ENCODE results near the gene GATA6.

The GATA6 gene

GRCh38 chr18:22229456-22230124 lies 60.2 kb downstream of the GATA6 start:
- Histone ChIP-seq H3K9me3 (ENCODE audit: insufficient read depth, low read length) (no peaks in the 10 kb centered on the region), H2AFZ (ENCODE audit: low read depth, low read length, severe bottlenecking) (no peak overlapping the region), H3K4me3 (ENCODE audit: insufficient read depth, low read length, poor library complexity, severe bottlenecking) (no peak overlapping the region), H3K9ac (ENCODE audit: low read length) (no peak overlapping the region), H3F3A (ENCODE audit: insufficient read depth) (no peaks in the 10 kb centered on the region), H3K9me2 (replicated peaks; ENCODE audit: insufficient read depth, low read length) (no peaks in the 10 kb centered on the region), H4K20me1 (ENCODE audit: low read depth, low read length) (no peaks in the 10 kb centered on the region), H3K36me3 (ENCODE audit: low read length) (no peaks in the 10 kb centered on the region), H3K27me3 (ENCODE audit: low read length) (no peaks in the 10 kb centered on the region), H3K27ac (ENCODE audit: low read depth, low read length) (no peak overlapping the region), H3K4me2 (ENCODE audit: low read depth, low read length, poor library complexity, severe bottlenecking) (no peak overlapping the region), H3K79me2 (ENCODE audit: insufficient read depth, low read length) (no peaks in the 10 kb centered on the region)
- TF ChIP-seq CTCF (IDR thresholded peaks at IDR 0.05; ENCODE audit: insufficient read depth, low read length, poor library complexity, severe bottlenecking), result no peak
- TF ChIP-seq EZH2phosphoT487 (conservative IDR thresholded peaks at IDR 0.05; ENCODE audit: low read length), result no peak

- Histone ChIP-seq H3K4me3 (ENCODE audit: insufficient read depth, low read length, poor library complexity, severe bottlenecking) (no peak overlapping the region), H3K4me2 (ENCODE audit: low read depth, low read length, poor library complexity, severe bottlenecking) (no peak overlapping the region), H3K9me2 (replicated peaks; ENCODE audit: insufficient read depth, low read length) (no peaks in the 10 kb centered on the region), H2AFZ (ENCODE audit: low read depth, low read length, severe bottlenecking) (no peak overlapping the region), H3K36me3 (ENCODE audit: low read length) (no peaks in the 10 kb centered on the region), H3K27ac (ENCODE audit: low read depth, low read length) (no peak overlapping the region), H3K9ac (ENCODE audit: low read length) (no peak overlapping the region), H3K79me2 (ENCODE audit: insufficient read depth, low read length) (no peaks in the 10 kb centered on the region), H3K27me3 (ENCODE audit: low read length) (no peaks in the 10 kb centered on the region), H3F3A (ENCODE audit: insufficient read depth) (no peaks in the 10 kb centered on the region), H4K20me1 (ENCODE audit: low read depth, low read length) (no peaks in the 10 kb centered on the region), H3K9me3 (ENCODE audit: insufficient read depth, low read length) (no peaks in the 10 kb centered on the region)
- TF ChIP-seq CTCF (IDR thresholded peaks at IDR 0.05; ENCODE audit: insufficient read depth, low read length, poor library complexity, severe bottlenecking), result no peak
- no peak for TF ChIP-seq EZH2phosphoT487 (conservative IDR thresholded peaks at IDR 0.05; ENCODE audit: low read length)
These were observed 61.1 kb downstream of the GATA6 start for GRCh38 chr18:22230471-22230945.

GRCh38 chr18:22233266-22233665 lies 63.9 kb downstream of the GATA6 start:
- no peaks in the 10 kb centered on the region for H3F3A ChIP-seq (ENCODE audit: insufficient read depth)
- no peak overlapping the region for H2AFZ ChIP-seq (ENCODE audit: low read depth, low read length, severe bottlenecking)
- no peaks in the 10 kb centered on the region for H4K20me1 ChIP-seq (ENCODE audit: low read depth, low read length)
- no peaks in the 10 kb centered on the region for H3K9me2 ChIP-seq (replicated peaks; ENCODE audit: insufficient read depth, low read length)
- no peaks in the 10 kb centered on the region for H3K9me3 ChIP-seq (ENCODE audit: insufficient read depth, low read length)
- TF ChIP-seq CTCF (IDR thresholded peaks at IDR 0.05; ENCODE audit: insufficient read depth, low read length, poor library complexity, severe bottlenecking) (no peak), EZH2phosphoT487 (conservative IDR thresholded peaks at IDR 0.05; ENCODE audit: low read length) (no peak)
- H3K4me3 ChIP-seq (ENCODE audit: insufficient read depth, low read length, poor library complexity, severe bottlenecking), result no peak overlapping the region
- H3K79me2 ChIP-seq (ENCODE audit: insufficient read depth, low read length), result no peaks in the 10 kb centered on the region
- no peak overlapping the region for H3K9ac ChIP-seq (ENCODE audit: low read length)
- no peaks in the 10 kb centered on the region for H3K27me3 ChIP-seq (ENCODE audit: low read length)
- H3K4me2 ChIP-seq (ENCODE audit: low read depth, low read length, poor library complexity, severe bottlenecking), result no peak overlapping the region
- H3K27ac ChIP-seq (ENCODE audit: low read depth, low read length), result no peak overlapping the region
- no peaks in the 10 kb centered on the region for H3K36me3 ChIP-seq (ENCODE audit: low read length)
